GM18502 (cell line): Measurements from ENCODE around the gene TNIK.
"Not testable (repeated sequence)": the region's sequence is repeated elsewhere in the genome, so short reads cannot be mapped to it uniquely, and the experiment has no call there.

Source experiments
- ATAC-seq: cut with Tn5 transposase; IDR thresholded peaks from one replicate; pipeline ENCODE4 v1.9.1; 2021; ENCODE audit warnings: mild to moderate bottlenecking; ENCODE audit not compliant: unreplicated experiment, poor library complexity

TNIK gene

GRCh38 chr3:171323938-171324536 lies 136.2 kb downstream of the TNIK start:
- ATAC-seq = no peak

GRCh38 chr3:171321559-171322360 lies 138.4 kb downstream of the TNIK start:
- no peak for ATAC-seq

- ATAC-seq = no peak
Measured at GRCh38 chr3:171320750-171321558, 139.3 kb downstream of the TNIK start.

GRCh38 chr3:171317171-171317570 lies 143.0 kb downstream of the TNIK start:
- no peak for ATAC-seq

- ATAC-seq = no peak
Measured at GRCh38 chr3:171315919-171316318, 144.3 kb downstream of the TNIK start.

- ATAC-seq = no peak
Measured at GRCh38 chr3:171315101-171315500, 145.1 kb downstream of the TNIK start.

GRCh38 chr3:171314341-171314740 lies 145.9 kb downstream of the TNIK start:
- no peak for ATAC-seq

- no peak for ATAC-seq
Measured at GRCh38 chr3:171313702-171314101, 146.5 kb downstream of the TNIK start.

- no peak for ATAC-seq
Measured at GRCh38 chr3:171312741-171313140, 147.5 kb downstream of the TNIK start.

GRCh38 chr3:171311784-171312183 lies 148.4 kb downstream of the TNIK start:
- no peak for ATAC-seq

- peak; percentile 70 for ATAC-seq
Measured at GRCh38 chr3:171309906-171310359, 150.3 kb downstream of the TNIK start.

GRCh38 chr3:171307988-171308387 lies 152.2 kb downstream of the TNIK start:
- no peak for ATAC-seq

- no peak for ATAC-seq
Measured at GRCh38 chr3:171307046-171307585, 153.1 kb downstream of the TNIK start.

GRCh38 chr3:171306631-171307030 lies 153.6 kb downstream of the TNIK start:
- ATAC-seq = no peak

- ATAC-seq = not testable (repeated sequence)
Measured at GRCh38 chr3:171305823-171306222, 154.4 kb downstream of the TNIK start.

- ATAC-seq = not testable (repeated sequence)
Measured at GRCh38 chr3:171304498-171304897, 155.7 kb downstream of the TNIK start.

- ATAC-seq = not testable (repeated sequence)
Measured at GRCh38 chr3:171304017-171304416, 156.2 kb downstream of the TNIK start.

GRCh38 chr3:171301998-171302397 lies 158.2 kb downstream of the TNIK start:
- ATAC-seq = no peak

- no peak for ATAC-seq
Measured at GRCh38 chr3:171301002-171301401, 159.2 kb downstream of the TNIK start.

GRCh38 chr3:171297951-171298350 lies 162.3 kb downstream of the TNIK start:
- ATAC-seq = no peak

GRCh38 chr3:171297207-171297606 lies 163.0 kb downstream of the TNIK start:
- ATAC-seq = no peak
